GM21619 (cell line): ENCODE results near the gene SORCS2.
"Not testable (repeated sequence)": the region's sequence is repeated elsewhere in the genome, so short reads cannot be mapped to it uniquely, and the experiment has no call there.

Experiments
- ATAC-seq: cut with Tn5 transposase; IDR thresholded peaks from one replicate; pipeline ENCODE4 v1.9.1; 2021; ENCODE audit not compliant: unreplicated experiment

Gene SORCS2

DNA sequence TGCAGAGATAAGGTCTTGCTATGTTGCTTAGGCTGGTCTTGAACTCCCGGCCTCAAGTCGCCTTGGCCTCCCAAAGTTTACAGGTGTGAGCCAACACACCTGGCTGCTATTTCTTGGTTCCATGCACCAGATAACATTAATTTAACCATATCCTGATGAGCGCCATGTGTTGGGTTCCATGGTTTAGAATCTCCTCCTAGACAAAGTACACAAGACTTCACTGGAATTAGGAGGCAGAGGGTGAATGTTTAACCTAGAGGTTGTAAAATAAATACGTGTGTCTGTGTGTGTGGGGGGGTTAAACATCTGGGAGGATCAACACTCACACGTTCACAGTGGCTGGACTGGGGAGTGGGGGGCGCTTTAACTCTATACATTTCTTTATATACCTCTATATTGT lies 32.4 kb upstream of the SORCS2 start:
- no peak for ATAC-seq

DNA sequence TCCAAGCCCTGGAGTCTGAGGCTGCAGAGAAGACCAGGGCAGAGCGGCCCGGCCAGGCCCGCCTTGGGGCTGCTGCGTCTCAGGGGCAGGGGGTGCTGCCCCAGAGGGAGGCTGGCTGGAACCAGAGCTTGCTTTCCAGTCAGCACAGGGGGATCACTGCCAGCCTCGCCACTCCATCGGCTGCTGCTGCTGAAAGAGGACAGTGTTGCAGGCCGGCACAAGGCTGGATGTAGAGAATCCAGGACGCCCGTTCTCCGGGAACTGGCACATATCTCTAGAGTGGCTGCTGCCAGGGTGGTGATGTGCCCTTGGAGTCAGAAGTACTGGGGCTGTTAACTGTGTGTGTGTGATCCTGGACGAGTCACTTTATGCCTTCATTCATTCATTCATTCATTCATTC lies 31.9 kb upstream of the SORCS2 start:
- ATAC-seq: no peak

GRCh38 chr4:7160951-7161440 lies 31.3 kb upstream of the SORCS2 start:
- ATAC-seq: no peak

- ATAC-seq: no peak
Observed at GRCh38 chr4:7161721-7162214, 30.6 kb upstream of the SORCS2 start.

DNA sequence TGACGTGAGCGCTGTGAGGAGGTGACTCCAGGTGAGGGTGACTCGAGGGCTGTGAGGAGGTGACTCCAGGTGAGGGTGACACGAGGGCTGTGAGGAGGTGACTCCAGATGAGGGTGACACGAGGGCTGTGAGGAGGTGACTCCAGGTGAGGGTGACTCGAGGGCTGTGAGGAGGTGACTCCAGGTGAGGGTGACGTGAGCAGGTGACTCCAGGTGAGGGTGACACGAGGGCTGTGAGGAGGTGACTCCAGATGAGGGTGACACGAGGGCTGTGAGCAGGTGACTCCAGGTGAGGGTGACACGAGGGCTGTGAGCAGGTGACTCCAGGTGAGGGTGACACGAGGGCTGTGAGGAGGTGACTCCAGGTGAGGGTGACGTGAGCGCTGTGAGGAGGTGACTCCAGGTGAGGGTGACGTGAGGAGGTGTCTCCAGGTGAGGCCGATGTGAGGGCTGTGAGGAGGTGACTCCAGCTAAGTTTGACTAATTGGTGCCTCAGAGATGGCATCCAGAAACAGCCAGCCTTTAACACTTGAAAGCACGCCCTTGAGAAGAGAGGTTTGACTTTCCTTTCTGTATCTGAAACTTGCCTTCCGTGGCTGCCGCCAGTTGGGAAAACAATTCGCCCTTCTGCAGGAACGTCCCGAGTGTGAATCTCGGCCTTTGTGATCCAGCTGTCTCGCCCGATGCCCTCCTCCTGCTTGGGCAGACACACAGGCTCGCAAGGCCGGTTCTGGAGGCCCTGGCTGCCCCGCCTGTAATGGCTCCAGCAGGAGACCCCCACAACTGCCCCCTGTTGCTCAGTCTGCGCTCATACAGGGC lies 27.1 kb upstream of the SORCS2 start:
- ATAC-seq: not testable (repeated sequence)

GRCh38 chr4:7165874-7166201 lies 26.5 kb upstream of the SORCS2 start:
- no peak for ATAC-seq

DNA sequence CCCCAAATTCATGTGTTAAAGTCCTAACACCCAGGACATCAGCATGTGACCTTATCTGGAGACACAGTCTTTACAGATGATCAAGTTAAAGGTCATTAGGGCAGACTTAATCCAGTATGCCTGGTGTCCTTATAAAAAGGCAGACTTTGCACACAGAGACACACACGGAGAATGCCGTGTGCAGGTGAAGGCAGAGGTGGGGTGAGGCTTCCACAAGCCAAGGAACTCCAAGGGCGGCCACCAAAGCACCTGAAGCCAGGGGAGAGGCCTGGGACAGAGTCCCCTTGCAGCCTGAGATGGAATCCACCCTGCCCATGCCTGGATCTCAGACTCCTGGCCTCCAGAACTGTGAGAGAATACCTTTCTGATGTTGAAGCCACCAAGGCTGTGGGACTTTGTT lies 26.1 kb upstream of the SORCS2 start:
- no peak for ATAC-seq

DNA sequence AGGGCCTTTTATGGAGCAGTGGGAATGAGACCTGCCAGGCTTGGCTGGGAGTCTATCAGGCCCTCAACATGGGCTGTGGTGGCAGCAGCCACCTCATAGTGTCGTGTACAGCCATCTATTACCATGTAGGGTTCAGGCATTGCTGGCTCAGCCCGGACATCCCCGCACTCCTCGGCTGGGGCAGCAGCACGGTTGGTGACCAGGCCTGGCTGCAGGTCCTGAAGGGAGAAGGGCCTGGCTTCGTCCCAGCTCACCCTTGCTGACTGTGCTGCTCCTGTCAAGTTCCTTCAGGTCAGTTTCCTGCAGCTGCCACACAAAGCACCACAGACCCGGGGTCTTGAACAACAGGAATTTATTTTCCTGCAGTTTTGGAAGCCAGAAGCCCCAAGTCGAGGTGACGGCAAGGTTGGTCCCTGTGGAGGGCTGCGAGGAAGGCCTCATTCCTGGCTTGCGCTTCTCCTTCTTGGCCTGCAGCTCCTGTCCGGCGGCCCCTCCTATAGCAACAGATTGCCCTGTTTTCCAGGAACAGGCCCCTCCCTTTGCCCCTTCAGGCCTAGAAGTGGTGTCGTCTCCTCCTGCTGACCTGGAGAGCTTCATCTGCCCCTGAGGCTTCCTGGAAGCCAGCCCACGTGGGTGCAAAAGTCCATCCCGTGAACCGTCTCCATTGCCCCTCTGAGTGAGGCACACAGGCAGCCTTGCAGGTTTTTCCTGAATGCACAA lies 25.2 kb upstream of the SORCS2 start:
- ATAC-seq: no peak

DNA sequence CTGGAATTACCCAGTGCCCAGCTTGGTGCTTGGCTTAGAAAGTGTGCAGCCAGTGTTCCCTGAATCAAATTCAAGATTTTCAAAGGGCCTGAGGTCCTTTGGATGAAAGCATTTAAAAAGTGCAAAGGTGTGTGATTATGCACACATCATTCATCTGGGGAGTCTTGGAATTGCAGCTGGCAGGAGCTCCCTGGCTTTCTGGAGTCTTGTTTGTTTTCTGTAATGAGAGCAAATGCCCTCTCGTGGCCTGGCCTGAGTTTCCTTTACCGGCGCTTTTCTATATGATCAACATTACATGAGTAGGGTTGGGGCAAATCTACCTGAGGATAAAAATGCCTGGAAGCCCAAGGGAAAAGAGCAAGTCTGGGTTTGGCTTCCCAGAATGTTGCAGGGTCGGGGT lies 24.6 kb upstream of the SORCS2 start:
- ATAC-seq: no peak

DNA sequence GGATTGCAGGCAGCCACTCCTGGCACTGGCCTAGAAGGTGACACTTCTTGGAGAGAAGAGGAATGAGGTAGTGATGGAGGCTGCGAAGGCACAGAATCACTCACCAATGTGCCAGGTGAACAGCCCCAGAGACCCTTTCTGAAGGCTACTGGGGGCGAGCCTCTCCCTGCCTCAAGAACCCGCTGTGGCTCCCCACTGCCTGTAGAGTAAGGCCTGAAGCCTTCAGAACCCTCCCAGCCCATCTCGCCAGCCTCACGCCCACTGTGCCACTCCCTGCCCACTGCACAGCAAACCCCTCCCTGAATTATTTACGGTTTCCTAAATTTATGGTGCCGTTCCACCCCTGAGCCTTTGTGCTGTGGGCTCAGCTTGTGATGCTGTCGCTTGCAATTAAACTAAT lies 24.2 kb upstream of the SORCS2 start:
- ATAC-seq: no peak

DNA sequence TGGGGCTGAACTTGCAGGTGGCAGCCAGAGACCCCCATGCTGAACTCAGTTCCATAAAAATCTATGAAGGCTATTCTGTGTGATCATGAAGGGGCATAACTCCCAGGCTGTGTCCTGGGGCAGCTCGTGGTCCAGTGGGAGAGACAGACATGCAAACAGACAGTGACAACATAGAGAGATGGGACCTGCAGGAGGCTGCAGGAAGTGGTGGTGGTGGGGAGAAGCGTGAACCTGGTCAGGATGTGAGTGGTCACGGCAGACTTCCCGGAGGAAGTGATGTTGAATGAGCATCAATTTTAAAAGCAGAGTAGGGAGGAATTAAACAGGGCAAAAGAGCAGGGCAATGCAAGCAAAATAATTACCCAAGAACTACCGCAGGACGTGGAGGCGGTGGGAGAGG lies 23.2 kb upstream of the SORCS2 start:
- no peak for ATAC-seq

GRCh38 chr4:7170012-7170411 lies 22.3 kb upstream of the SORCS2 start:
- no peak for ATAC-seq

GRCh38 chr4:7171191-7171900 lies 21.0 kb upstream of the SORCS2 start:
- no peak for ATAC-seq

- ATAC-seq: no peak
Observed at GRCh38 chr4:7172508-7172907, 19.8 kb upstream of the SORCS2 start.

DNA sequence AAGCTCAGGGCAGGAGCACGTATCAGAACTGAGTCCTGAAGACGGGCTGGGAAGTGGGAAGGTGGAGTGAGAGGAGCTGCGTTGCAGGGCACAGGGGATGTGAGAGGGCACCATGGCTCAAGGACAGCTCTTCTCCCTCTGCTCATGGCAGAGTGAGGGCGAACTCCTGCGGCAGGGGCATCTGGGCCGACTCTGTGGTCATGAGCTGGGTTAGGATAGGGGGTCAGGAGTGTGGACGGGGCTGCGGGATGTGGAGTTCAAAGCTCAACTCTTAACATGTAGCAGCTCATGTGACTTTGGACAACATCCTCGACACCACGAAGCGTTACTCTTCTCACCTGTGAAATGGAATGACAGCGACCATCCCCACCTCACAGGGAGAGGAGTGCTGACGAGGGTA lies 19.4 kb upstream of the SORCS2 start:
- ATAC-seq: no peak

- no peak for ATAC-seq
Observed at GRCh38 chr4:7173841-7174449, 18.4 kb upstream of the SORCS2 start.

DNA sequence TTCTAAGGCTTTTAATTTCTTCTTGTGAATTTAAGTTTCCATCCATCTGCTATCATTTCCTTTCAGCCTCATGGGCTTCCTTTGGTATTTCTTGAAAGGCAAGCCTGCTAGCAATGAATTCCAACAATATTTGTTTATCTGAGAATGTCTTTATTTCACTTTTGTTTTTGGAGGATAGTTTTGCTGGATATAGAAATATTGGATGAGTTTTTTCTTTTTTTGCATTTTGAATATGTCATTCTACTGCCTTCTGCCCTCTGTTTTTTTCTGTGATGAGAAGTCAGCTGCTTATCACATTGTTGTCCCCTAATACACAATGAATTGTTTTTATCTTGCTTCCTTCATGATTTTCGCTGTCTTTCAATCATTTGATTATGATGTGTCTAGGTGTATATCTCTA lies 13.2 kb upstream of the SORCS2 start:
- no peak for ATAC-seq

GRCh38 chr4:7180938-7181337 lies 11.4 kb upstream of the SORCS2 start:
- ATAC-seq: no peak

GRCh38 chr4:7182616-7183015 lies 9.7 kb upstream of the SORCS2 start:
- ATAC-seq: no peak

- no peak for ATAC-seq
Observed at GRCh38 chr4:7183161-7183560, 9.2 kb upstream of the SORCS2 start.

GRCh38 chr4:7183780-7184460 lies 8.4 kb upstream of the SORCS2 start:
- ATAC-seq: no peak
